Neuronal stem cell (in vitro differentiated cells): Measurements from ENCODE around the gene ALDH7A1.

Source experiments
- DNase-seq: peaks from one replicate; pipeline ENCODE4 v3.0.0-alpha.2; 2013; ENCODE audit warnings: low spot score
- H2AFZ ChIP-seq: one replicate; pipeline ENCODE4 v1.6.1; 2013; ENCODE audit warnings: mild to moderate bottlenecking, low read length, inconsistent platforms
- H2AK5ac ChIP-seq: 2 replicates; pipeline ENCODE4 v1.6.1; 2013; ENCODE audit warnings: low read depth, mild to moderate bottlenecking, inconsistent platforms, low read length, moderate library complexity, mixed read lengths
- H2BK120ac ChIP-seq: 2 replicates; pipeline ENCODE4 v1.6.1; 2013; ENCODE audit warnings: low read depth, mild to moderate bottlenecking, inconsistent platforms, low read length, moderate library complexity, mixed read lengths
- H2BK12ac ChIP-seq: one replicate; pipeline ENCODE4 v1.6.1; 2013; ENCODE audit warnings: low read length, inconsistent platforms
- H2BK15ac ChIP-seq: 2 replicates; pipeline ENCODE4 v1.6.1; 2013; ENCODE audit warnings: mild to moderate bottlenecking, low read length, inconsistent platforms, mixed read lengths
- H2BK5ac ChIP-seq: one replicate; pipeline ENCODE4 v1.6.1; 2013; ENCODE audit warnings: inconsistent platforms, mild to moderate bottlenecking, low read length, moderate library complexity
- H3K14ac ChIP-seq: one replicate; pipeline ENCODE4 v1.6.1; 2013; ENCODE audit warnings: low read length, inconsistent platforms
- H3K18ac ChIP-seq: 2 replicates; pipeline ENCODE4 v1.6.1; 2013; ENCODE audit warnings: low read length, inconsistent platforms
- H3K23ac ChIP-seq: 2 replicates; pipeline ENCODE4 v1.6.1; 2013; ENCODE audit warnings: low read depth, mild to moderate bottlenecking, mixed read lengths, low read length, inconsistent platforms; ENCODE audit not compliant: poor library complexity
- H3K27ac ChIP-seq: replicated peaks from 3 replicates; pipeline ENCODE4 v1.5.1; 2013; ENCODE audit warnings: low read length, inconsistent platforms
- H3K27me3 ChIP-seq, 3 experiments: 2 replicates each; pipeline ENCODE4 v1.6.1; 2013; ENCODE audit warnings: low read length in 3 of 3, mild to moderate bottlenecking in 2 of 3, inconsistent platforms in 1 of 3, low read depth in 1 of 3, mixed read lengths in 1 of 3, moderate library complexity in 1 of 3; ENCODE audit not compliant: control insufficient read depth in 3 of 3, insufficient read depth in 3 of 3
- H3K36me3 ChIP-seq, 2 donors: replicated peaks in 1 of 2; 2 replicates each; pipeline ENCODE4 v1.6.1; 2013; ENCODE audit warnings: low read length in 2 of 2; ENCODE audit not compliant: control insufficient read depth in 2 of 2, insufficient read depth in 2 of 2
- H3K4ac ChIP-seq: 2 replicates; pipeline ENCODE4 v1.6.1; 2013; ENCODE audit warnings: inconsistent platforms, mild to moderate bottlenecking, low read length, moderate library complexity
- H3K4me1 ChIP-seq, 2 donors: 1 replicate in 1 of 2; 2 replicates in 1 of 2; pipeline ENCODE4 v1.6.1; 2013; ENCODE audit warnings: low read length in 2 of 2, low read depth in 1 of 2; ENCODE audit not compliant: control insufficient read depth in 2 of 2, insufficient read depth in 1 of 2
- H3K4me2 ChIP-seq: one replicate; pipeline ENCODE4 v1.6.1; 2013; ENCODE audit warnings: mild to moderate bottlenecking, low read length, inconsistent platforms; ENCODE audit not compliant: insufficient read depth, poor library complexity, severe bottlenecking
- H3K4me3 ChIP-seq, 2 donors: 2 replicates each; pipeline ENCODE4 v1.5.1; 2013; ENCODE audit warnings: low read length in 2 of 2, mild to moderate bottlenecking in 2 of 2, inconsistent platforms in 1 of 2, moderate library complexity in 1 of 2
- H3K79me1 ChIP-seq: one replicate; pipeline ENCODE4 v1.6.1; 2013; ENCODE audit warnings: low read depth, mild to moderate bottlenecking, inconsistent platforms, low read length, moderate library complexity
- H3K9ac ChIP-seq: one replicate; pipeline ENCODE4 v1.6.1; 2013; ENCODE audit warnings: mild to moderate bottlenecking, low read depth, low read length, inconsistent platforms; ENCODE audit not compliant: poor library complexity
- H3K9me3 ChIP-seq, 2 donors: replicated peaks in 1 of 2; 2 replicates each; pipeline versions ENCODE3 to v1.6.1; 2013; ENCODE audit warnings: low read length in 2 of 2, mild to moderate bottlenecking in 2 of 2, inconsistent platforms in 1 of 2, low read depth in 1 of 2, mixed read lengths in 1 of 2, moderate library complexity in 1 of 2; ENCODE audit not compliant: control insufficient read depth in 2 of 2, insufficient read depth in 1 of 2
- H4K8ac ChIP-seq: one replicate; pipeline ENCODE4 v1.6.1; 2013; ENCODE audit warnings: low read depth, mild to moderate bottlenecking, inconsistent platforms, low read length, moderate library complexity
- H4K91ac ChIP-seq: one replicate; pipeline ENCODE4 v1.6.1; 2013; ENCODE audit warnings: low read length, low read depth, mild to moderate bottlenecking, inconsistent platforms; ENCODE audit not compliant: poor library complexity
- WGBS, 2 donors: extraction: QIAGEN DNeasy Blood & Tissue Kit; methylation state at CpG; one replicate each; pipeline ENCODE4 v1.1.7; 2013; ENCODE audit warnings: missing lambda C conversion rate in 2 of 2, mixed read lengths in 1 of 2; ENCODE audit not compliant: insufficient read length in 2 of 2, insufficient replicate concordance in 1 of 2; ENCODE audit errors: extremely low coverage in 2 of 2; 5-methylcytosine and 5-hydroxymethylcytosine counted together

ALDH7A1 gene

GRCh38 chr5:126488443-126489065 lies 106.5 kb downstream of the ALDH7A1 start:
- Histone ChIP-seq H4K8ac (no peak overlapping the region), H3K79me1 (no peaks in the 10 kb centered on the region), H3K18ac (no peak overlapping the region), H2AFZ (no peak overlapping the region), H3K4me3 (no peak overlapping the region), H3K4ac (no peak overlapping the region), H2AK5ac (no peak overlapping the region), H2BK15ac (no peak overlapping the region), H3K27ac (no peak overlapping the region), H3K4me1 (peaks cover 14 to 30% of the 10 kb centered on the region in 2 donors), H2BK5ac (no peak overlapping the region), H3K23ac (no peak overlapping the region), H2BK12ac (no peak overlapping the region), H3K36me3 (peaks cover 0 to 3% of the 10 kb centered on the region in 2 donors), H2BK120ac (no peak overlapping the region), H3K14ac (no peak overlapping the region), H3K4me2 (no peak overlapping the region), H3K9ac (no peak overlapping the region), H3K9me3 (no peaks in the 10 kb centered on the region), H4K91ac (no peak overlapping the region), H3K27me3 (no peaks in the 10 kb centered on the region)
- no peak for DNase-seq
- no CpG with 5 or more reads among the region's 7 CpGs for WGBS, 2 donors

- H2BK120ac ChIP-seq = no peak overlapping the region
Measured at GRCh38 chr5:126487596-126487995, 107.4 kb downstream of the ALDH7A1 start.

GRCh38 chr5:126486332-126486731 lies 108.7 kb downstream of the ALDH7A1 start:
- Histone ChIP-seq H4K91ac (no peak overlapping the region), H3K4me1 (peaks cover 14 to 28% of the 10 kb centered on the region in 2 donors), H2BK120ac (no peak overlapping the region), H2BK5ac (no peak overlapping the region), H3K4me2 (no peak overlapping the region), H2BK12ac (no peak overlapping the region), H3K79me1 (no peaks in the 10 kb centered on the region), H3K9ac (no peak overlapping the region), H2AK5ac (no peak overlapping the region), H3K14ac (no peak overlapping the region), H2BK15ac (no peak overlapping the region), H3K9me3 (no peaks in the 10 kb centered on the region), H3K4me3 (no peak overlapping the region), H4K8ac (no peak overlapping the region), H3K23ac (no peak overlapping the region), H2AFZ (no peak overlapping the region), H3K27me3 (no peaks in the 10 kb centered on the region), H3K18ac (no peak overlapping the region), H3K4ac (no peak overlapping the region), H3K36me3 (peaks cover 0 to 3% of the 10 kb centered on the region in 2 donors), H3K27ac (no peak overlapping the region)
- no CpG with 5 or more reads among the region's 3 CpGs for WGBS, 2 donors
- no peak for DNase-seq

More at GRCh38 chr5:126487596-126487995, 107.4 kb downstream of the ALDH7A1 start:
- no peak overlapping the region for H4K91ac ChIP-seq
- no peak overlapping the region for H2BK12ac ChIP-seq
- peaks cover 14 to 30% of the 10 kb centered on the region in 2 donors for H3K4me1 ChIP-seq
- H3K79me1 ChIP-seq = no peaks in the 10 kb centered on the region
- no peak overlapping the region for H2BK5ac ChIP-seq
- H3K27ac ChIP-seq = no peak overlapping the region
- no peak overlapping the region for H4K8ac ChIP-seq
- H3K4me3 ChIP-seq = no peak overlapping the region
- H2BK15ac ChIP-seq = no peak overlapping the region
- no peak for DNase-seq
- no peaks in the 10 kb centered on the region for H3K9me3 ChIP-seq
- H3K23ac ChIP-seq = no peak overlapping the region
- H3K36me3 ChIP-seq = peaks cover 0 to 3% of the 10 kb centered on the region in 2 donors
- no peak overlapping the region for H2AFZ ChIP-seq
- H2AK5ac ChIP-seq = no peak overlapping the region
- no peak overlapping the region for H3K4me2 ChIP-seq
- H3K27me3 ChIP-seq = no peaks in the 10 kb centered on the region
- H3K9ac ChIP-seq = no peak overlapping the region
- H3K4ac ChIP-seq = no peak overlapping the region
- H3K14ac ChIP-seq = no peak overlapping the region
- H3K18ac ChIP-seq = no peak overlapping the region

GRCh38 chr5:126484253-126484652 lies 110.8 kb downstream of the ALDH7A1 start:
- DNase-seq = no peak
- Histone ChIP-seq H2BK5ac (no peak overlapping the region), H2AK5ac (no peak overlapping the region), H3K4me1 (peaks cover 3 to 9% of the 10 kb centered on the region in 2 donors), H3K9ac (no peak overlapping the region), H3K23ac (no peak overlapping the region), H3K4me2 (no peak overlapping the region), H3K79me1 (no peaks in the 10 kb centered on the region), H3K9me3 (no peaks in the 10 kb centered on the region), H4K91ac (no peak overlapping the region), H3K14ac (no peak overlapping the region), H2BK120ac (no peak overlapping the region), H3K18ac (no peak overlapping the region), H2BK15ac (no peak overlapping the region), H2AFZ (no peak overlapping the region), H3K36me3 (peaks cover 0 to 3% of the 10 kb centered on the region in 2 donors), H4K8ac (no peak overlapping the region), H3K27me3 (no peaks in the 10 kb centered on the region), H3K4ac (no peak overlapping the region), H3K27ac (no peak overlapping the region), H3K4me3 (no peak overlapping the region), H2BK12ac (no peak overlapping the region)
- no CpG with 5 or more reads among the region's 2 CpGs for WGBS, 2 donors
